Measurements from ENCODE around the gene INHA.

Gene INHA

GRCh38 chr2:219555956-219556355, 16.2 kb upstream of the INHA start:
- Histone ChIP-seq H2AFZ (ENCODE audit: low read depth, low read length) (no peak overlapping the region), H2BK12ac (ENCODE audit: low read length in 2 of 2) (no peak overlapping the region), H3K4me3 (ENCODE audit: insufficient read depth in 1 of 2, low read depth in 1 of 2, low read length in 2 of 2) (no peak overlapping the region), H4K8ac (ENCODE audit: low read length) (no peak overlapping the region), H3K36me3 (ENCODE audit: control insufficient read depth in 1 of 2, insufficient read depth in 2 of 2, low read depth in 1 of 2, low read length in 2 of 2) (peaks cover 0 to 4% of the 10 kb centered on the region in 2 experiments), H2BK15ac (ENCODE audit: low read depth, poor library complexity, severe bottlenecking) (no peak overlapping the region), H3K9ac (ENCODE audit: low read length) (no peak overlapping the region), H2BK120ac (ENCODE audit: low read depth, low read length) (no peak overlapping the region), H3K9me3 (ENCODE audit: control insufficient read depth, low read length) (no peaks in the 10 kb centered on the region), H3K4ac (ENCODE audit: low read depth in 1 of 2, low read length in 2 of 2) (no peak overlapping the region), H3K23ac (ENCODE audit: low read length in 2 of 2) (no peak overlapping the region), H3K14ac (ENCODE audit: low read length in 2 of 2) (no peak overlapping the region), H4K91ac (ENCODE audit: low read length) (no peak overlapping the region), H3K4me2 (ENCODE audit: low read length, poor library complexity, severe bottlenecking) (no peak overlapping the region), H2AK5ac (ENCODE audit: low read length, severe bottlenecking) (no peak overlapping the region), H3K79me1 (replicated peaks; ENCODE audit: low read length, poor library complexity, severe bottlenecking) (no peaks in the 10 kb centered on the region), H2BK5ac (ENCODE audit: low read depth, low read length, poor library complexity, severe bottlenecking) (no peak overlapping the region), H3K18ac (ENCODE audit: low read depth in 1 of 2, low read length in 2 of 2) (no peak overlapping the region), H3K27ac (ENCODE audit: low read length, poor library complexity, severe bottlenecking) (no peak overlapping the region), H3K4me1 (ENCODE audit: control insufficient read depth, insufficient read depth, low read depth, low read length) (peaks cover 30% of the 10 kb centered on the region), H3K27me3 (ENCODE audit: control insufficient read depth in 1 of 2, insufficient read depth in 1 of 2, low read length in 2 of 2) (peaks cover 13 to 17% of the 10 kb centered on the region in 2 experiments)
- no peak for DNase-seq
- 95% methylated on average over 19 of the region's 20 CpGs for WGBS

GRCh38 chr2:219556413-219556812, 15.7 kb upstream of the INHA start:
- H2BK5ac ChIP-seq (ENCODE audit: low read depth, low read length, poor library complexity, severe bottlenecking): no peak overlapping the region
- H2AK5ac ChIP-seq (ENCODE audit: low read length, severe bottlenecking): no peak overlapping the region
- no peak overlapping the region for H3K14ac ChIP-seq (ENCODE audit: low read length in 2 of 2)
- no peak overlapping the region for H2AFZ ChIP-seq (ENCODE audit: low read depth, low read length)
- H3K27ac ChIP-seq (ENCODE audit: low read length, poor library complexity, severe bottlenecking): no peak overlapping the region
- peaks cover 30% of the 10 kb centered on the region for H3K4me1 ChIP-seq (ENCODE audit: control insufficient read depth, insufficient read depth, low read depth, low read length)
- no peak overlapping the region for H3K4me3 ChIP-seq (ENCODE audit: insufficient read depth in 1 of 2, low read depth in 1 of 2, low read length in 2 of 2)
- WGBS: 92% methylated on average over 19 of the region's 19 CpGs
- H3K4ac ChIP-seq (ENCODE audit: low read depth in 1 of 2, low read length in 2 of 2): no peak overlapping the region
- H2BK15ac ChIP-seq (ENCODE audit: low read depth, poor library complexity, severe bottlenecking): no peak overlapping the region
- no peak overlapping the region for H3K23ac ChIP-seq (ENCODE audit: low read length in 2 of 2)
- no peaks in the 10 kb centered on the region for H3K9me3 ChIP-seq (ENCODE audit: control insufficient read depth, low read length)
- no peak overlapping the region for H4K8ac ChIP-seq (ENCODE audit: low read length)
- H3K4me2 ChIP-seq (ENCODE audit: low read length, poor library complexity, severe bottlenecking): no peak overlapping the region
- H3K18ac ChIP-seq (ENCODE audit: low read depth in 1 of 2, low read length in 2 of 2): no peak overlapping the region
- peak overlapping the region; percentile 46 for H4K91ac ChIP-seq (ENCODE audit: low read length)
- no peak overlapping the region for H3K9ac ChIP-seq (ENCODE audit: low read length)
- H2BK120ac ChIP-seq (ENCODE audit: low read depth, low read length): no peak overlapping the region
- peaks cover 0 to 3% of the 10 kb centered on the region in 2 experiments for H3K36me3 ChIP-seq (ENCODE audit: control insufficient read depth in 1 of 2, insufficient read depth in 2 of 2, low read depth in 1 of 2, low read length in 2 of 2)
- no peak overlapping the region for H2BK12ac ChIP-seq (ENCODE audit: low read length in 2 of 2)
- H3K27me3 ChIP-seq (ENCODE audit: control insufficient read depth in 1 of 2, insufficient read depth in 1 of 2, low read length in 2 of 2): peaks cover 13 to 17% of the 10 kb centered on the region in 2 experiments
- H3K79me1 ChIP-seq (replicated peaks; ENCODE audit: low read length, poor library complexity, severe bottlenecking): no peaks in the 10 kb centered on the region
- no peak for DNase-seq

GRCh38 chr2:219557320-219557719, 14.8 kb upstream of the INHA start:
- Histone ChIP-seq H3K4ac (ENCODE audit: low read depth in 1 of 2, low read length in 2 of 2) (no peak overlapping the region), H2BK5ac (ENCODE audit: low read depth, low read length, poor library complexity, severe bottlenecking) (no peak overlapping the region), H3K27ac (ENCODE audit: low read length, poor library complexity, severe bottlenecking) (no peak overlapping the region), H3K4me1 (ENCODE audit: control insufficient read depth, insufficient read depth, low read depth, low read length) (peaks cover 27% of the 10 kb centered on the region), H3K14ac (ENCODE audit: low read length in 2 of 2) (no peak overlapping the region), H3K18ac (ENCODE audit: low read depth in 1 of 2, low read length in 2 of 2) (no peak overlapping the region), H3K27me3 (ENCODE audit: control insufficient read depth in 1 of 2, insufficient read depth in 1 of 2, low read length in 2 of 2) (peaks cover 7 to 19% of the 10 kb centered on the region in 2 experiments), H2BK15ac (ENCODE audit: low read depth, poor library complexity, severe bottlenecking) (no peak overlapping the region), H2AK5ac (ENCODE audit: low read length, severe bottlenecking) (no peak overlapping the region), H2BK12ac (ENCODE audit: low read length in 2 of 2) (no peak overlapping the region), H3K4me2 (ENCODE audit: low read length, poor library complexity, severe bottlenecking) (no peak overlapping the region), H4K8ac (ENCODE audit: low read length) (no peak overlapping the region), H2AFZ (ENCODE audit: low read depth, low read length) (no peak overlapping the region), H4K91ac (ENCODE audit: low read length) (no peak overlapping the region), H2BK120ac (ENCODE audit: low read depth, low read length) (no peak overlapping the region), H3K79me1 (replicated peaks; ENCODE audit: low read length, poor library complexity, severe bottlenecking) (no peaks in the 10 kb centered on the region), H3K36me3 (ENCODE audit: control insufficient read depth in 1 of 2, insufficient read depth in 2 of 2, low read depth in 1 of 2, low read length in 2 of 2) (peaks cover under 1 to 6% of the 10 kb centered on the region in 2 experiments), H3K9me3 (ENCODE audit: control insufficient read depth, low read length) (no peaks in the 10 kb centered on the region), H3K4me3 (ENCODE audit: insufficient read depth in 1 of 2, low read depth in 1 of 2, low read length in 2 of 2) (no peak overlapping the region), H3K23ac (ENCODE audit: low read length in 2 of 2) (no peak overlapping the region), H3K9ac (ENCODE audit: low read length) (no peak overlapping the region)
- WGBS: 90% methylated on average over 21 of the region's 21 CpGs
- DNase-seq: no peak

GRCh38 chr2:219557791-219558785, 14.0 kb upstream of the INHA start:
- Histone ChIP-seq H3K9me3 (ENCODE audit: control insufficient read depth, low read length) (no peaks in the 10 kb centered on the region), H3K23ac (ENCODE audit: low read length in 2 of 2) (no peak overlapping the region), H3K4me1 (ENCODE audit: control insufficient read depth, insufficient read depth, low read depth, low read length) (peaks cover 24% of the 10 kb centered on the region), H3K18ac (ENCODE audit: low read depth in 1 of 2, low read length in 2 of 2) (no peak overlapping the region), H3K4me2 (ENCODE audit: low read length, poor library complexity, severe bottlenecking) (no peak overlapping the region), H2BK120ac (ENCODE audit: low read depth, low read length) (no peak overlapping the region), H3K27ac (ENCODE audit: low read length, poor library complexity, severe bottlenecking) (no peak overlapping the region), H2AFZ (ENCODE audit: low read depth, low read length) (no peak overlapping the region), H2BK12ac (ENCODE audit: low read length in 2 of 2) (no peak overlapping the region), H4K8ac (ENCODE audit: low read length) (no peak overlapping the region), H3K9ac (ENCODE audit: low read length) (no peak overlapping the region), H2BK5ac (ENCODE audit: low read depth, low read length, poor library complexity, severe bottlenecking) (no peak overlapping the region), H2AK5ac (ENCODE audit: low read length, severe bottlenecking) (no peak overlapping the region), H3K4ac (ENCODE audit: low read depth in 1 of 2, low read length in 2 of 2) (no peak overlapping the region), H3K27me3 (ENCODE audit: control insufficient read depth in 1 of 2, insufficient read depth in 1 of 2, low read length in 2 of 2) (peaks cover 5 to 18% of the 10 kb centered on the region in 2 experiments), H3K14ac (ENCODE audit: low read length in 2 of 2) (no peak overlapping the region), H4K91ac (ENCODE audit: low read length) (no peak overlapping the region), H3K4me3 (ENCODE audit: insufficient read depth in 1 of 2, low read depth in 1 of 2, low read length in 2 of 2) (no peak overlapping the region), H3K79me1 (replicated peaks; ENCODE audit: low read length, poor library complexity, severe bottlenecking) (no peaks in the 10 kb centered on the region), H2BK15ac (ENCODE audit: low read depth, poor library complexity, severe bottlenecking) (no peak overlapping the region), H3K36me3 (ENCODE audit: control insufficient read depth in 1 of 2, insufficient read depth in 2 of 2, low read depth in 1 of 2, low read length in 2 of 2) (peaks cover 8 to 10% of the 10 kb centered on the region in 2 experiments)
- no peak for DNase-seq
- 91% methylated on average over 25 of the region's 25 CpGs for WGBS
